GM18502 (cell line): Measurements from ENCODE around the gene SNRNP35.
"Not testable (repeated sequence)": the region's sequence is repeated elsewhere in the genome, so short reads cannot be mapped to it uniquely, and the experiment has no call there.

Source experiments
- ATAC-seq: cut with Tn5 transposase; IDR thresholded peaks from one replicate; pipeline ENCODE4 v1.9.1; 2021; ENCODE audit warnings: mild to moderate bottlenecking; ENCODE audit not compliant: unreplicated experiment, poor library complexity

The SNRNP35 gene

DNA sequence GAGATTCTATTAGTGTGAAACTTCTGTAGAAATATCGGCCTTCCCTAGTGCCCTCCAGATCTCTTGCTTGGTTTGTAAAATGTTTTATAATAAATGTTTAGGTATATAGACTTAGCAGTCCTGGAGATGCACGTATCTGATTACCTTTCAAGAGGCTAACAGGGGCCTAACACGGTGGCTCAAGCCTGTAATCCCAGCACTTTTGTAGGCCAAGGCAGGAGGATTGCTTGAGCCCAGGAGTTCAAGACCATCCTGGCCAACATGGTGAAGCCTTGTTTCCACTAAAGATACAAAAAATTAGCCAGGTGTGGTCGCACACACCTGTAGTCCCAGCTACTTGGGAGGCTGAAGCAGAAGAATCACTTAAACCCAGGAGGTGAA lies 11.6 kb upstream of the SNRNP35 start:
- no peak for ATAC-seq

- ATAC-seq, result no peak
Measured at GRCh38 chr12:123449249-123449733, 8.6 kb upstream of the SNRNP35 start.

DNA sequence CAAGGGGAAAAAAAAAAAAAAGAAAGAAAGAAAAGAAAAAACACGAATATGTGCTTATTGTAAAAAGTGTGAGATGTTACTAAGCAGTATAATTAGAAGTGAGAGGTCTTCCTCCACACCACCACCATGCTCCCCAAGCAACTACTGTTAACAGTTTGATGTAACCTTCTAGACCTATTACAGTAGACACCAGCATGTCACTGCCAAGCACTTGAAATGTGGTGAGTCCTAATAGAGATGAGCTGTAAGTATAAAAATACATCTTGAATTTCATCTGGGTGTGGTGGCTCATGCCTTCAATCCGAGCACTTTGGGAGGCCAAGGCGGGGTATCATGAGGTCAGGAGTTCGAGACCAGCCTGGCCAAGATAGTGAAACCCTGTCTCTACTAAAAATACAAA lies 8.1 kb upstream of the SNRNP35 start:
- no peak for ATAC-seq

DNA sequence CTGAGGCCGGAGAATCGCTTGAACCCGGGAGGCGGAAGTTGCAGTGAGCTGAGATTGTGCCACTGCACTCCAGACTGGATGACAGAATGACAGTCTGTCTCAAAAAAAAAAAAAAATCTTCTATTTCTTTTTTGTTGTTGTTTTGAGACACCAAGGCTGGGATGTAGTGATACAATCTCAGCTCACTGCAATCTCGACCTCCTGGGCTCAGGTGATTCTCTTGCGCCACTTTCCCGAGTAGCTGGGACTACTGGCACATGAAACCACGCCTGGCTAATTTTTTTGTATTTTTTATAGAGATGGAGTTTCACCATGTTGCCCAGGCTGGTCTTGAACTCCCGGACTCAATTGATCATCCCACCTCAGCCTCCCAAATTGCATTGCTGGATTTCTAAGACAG lies 7.3 kb upstream of the SNRNP35 start:
- no peak for ATAC-seq

GRCh38 chr12:123452276-123452550 lies 5.7 kb upstream of the SNRNP35 start:
- not testable (repeated sequence) for ATAC-seq

DNA sequence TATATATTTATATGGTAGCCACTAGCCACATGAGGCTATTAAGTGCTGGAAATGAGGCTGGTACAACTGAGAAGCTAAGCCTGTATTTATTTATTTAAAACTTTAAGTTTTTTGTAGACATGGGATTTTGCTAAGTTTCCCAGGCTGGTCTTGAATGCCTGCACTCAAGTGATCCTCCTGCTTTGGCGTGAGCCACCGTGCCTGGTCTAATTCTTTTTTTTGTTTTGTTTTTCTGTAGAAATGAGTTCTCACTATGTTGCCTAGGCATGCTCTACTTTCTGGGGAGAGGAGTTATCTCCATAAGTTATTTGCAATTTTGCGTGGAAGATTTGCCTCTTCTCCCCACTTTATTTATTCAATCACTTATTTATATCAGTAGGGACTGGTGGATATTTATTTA lies 4.8 kb upstream of the SNRNP35 start:
- ATAC-seq, result no peak

DNA sequence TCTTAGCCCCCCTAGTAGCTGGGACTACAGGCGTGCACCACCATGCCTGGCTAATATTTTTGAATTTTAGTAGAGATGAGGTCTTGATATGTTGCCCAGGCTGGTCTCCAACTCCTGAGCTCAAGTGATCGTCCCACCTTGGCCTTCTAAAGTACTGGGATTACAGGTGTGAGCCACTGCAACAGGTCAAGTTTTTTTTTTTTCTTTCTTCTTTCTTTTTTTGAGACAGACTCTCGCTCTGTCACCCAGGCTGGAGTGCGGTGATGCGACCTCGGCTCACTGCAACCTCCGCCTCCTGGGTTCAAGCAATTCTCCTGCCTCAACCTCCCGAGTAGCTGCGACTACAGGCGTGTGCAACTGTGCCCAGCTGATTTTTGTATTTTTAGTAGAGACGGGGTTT lies 5.2 kb downstream of the SNRNP35 start:
- ATAC-seq, result not testable (repeated sequence)

- no peak for ATAC-seq
Measured at GRCh38 chr12:123465084-123465483, 7.1 kb downstream of the SNRNP35 start.

- no peak for ATAC-seq
Measured at GRCh38 chr12:123468786-123469185, 10.8 kb downstream of the SNRNP35 start.

GRCh38 chr12:123469978-123470377 lies 12.0 kb downstream of the SNRNP35 start:
- no peak for ATAC-seq

- no peak for ATAC-seq
Measured at GRCh38 chr12:123471374-123472068, 13.6 kb downstream of the SNRNP35 start.

GRCh38 chr12:123472438-123472849 lies 14.5 kb downstream of the SNRNP35 start:
- ATAC-seq, result no peak

- no peak for ATAC-seq
Measured at GRCh38 chr12:123474485-123475245, 16.7 kb downstream of the SNRNP35 start.

- ATAC-seq, result no peak
Measured at GRCh38 chr12:123475246-123475703, 17.3 kb downstream of the SNRNP35 start.

DNA sequence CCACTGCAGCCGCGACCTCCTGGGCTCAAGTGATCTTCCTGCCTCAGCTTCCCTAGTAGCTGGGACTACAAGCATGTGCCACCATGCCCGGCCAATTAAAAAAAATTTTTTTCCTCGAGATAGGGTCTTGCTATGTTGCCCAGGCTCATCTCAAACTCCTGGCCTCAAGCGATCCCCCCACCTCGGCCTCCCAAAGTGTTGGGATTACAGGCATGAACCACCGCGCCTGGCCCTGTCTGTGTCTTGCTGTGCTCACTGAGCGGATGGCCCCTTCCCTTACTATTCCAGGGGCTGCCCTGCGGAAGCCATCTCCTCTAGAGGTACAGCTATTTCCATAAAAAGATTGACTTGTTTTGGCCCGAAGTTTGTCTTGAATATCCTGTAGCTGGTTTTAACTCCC lies 20.1 kb downstream of the SNRNP35 start:
- no peak for ATAC-seq

DNA sequence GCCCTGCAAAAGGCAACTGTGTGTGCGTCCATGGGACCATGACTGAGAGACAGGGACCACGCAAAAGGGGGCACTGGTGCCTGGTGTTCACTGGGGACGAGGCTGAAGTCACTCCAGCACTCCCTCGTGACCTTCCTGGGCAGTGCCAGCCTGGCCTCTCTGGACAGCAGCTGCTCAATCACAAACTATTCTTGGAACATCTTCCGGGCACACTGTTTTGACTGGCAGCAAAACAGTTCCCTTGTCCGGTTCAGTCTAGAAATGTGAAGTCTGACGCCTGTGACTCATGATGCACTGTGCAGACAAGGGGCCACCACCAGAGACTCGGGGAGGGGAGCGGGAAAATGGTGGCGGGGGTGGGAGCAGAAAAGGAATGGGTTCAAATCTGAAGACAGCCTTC lies 20.8 kb downstream of the SNRNP35 start:
- ATAC-seq, result no peak

DNA sequence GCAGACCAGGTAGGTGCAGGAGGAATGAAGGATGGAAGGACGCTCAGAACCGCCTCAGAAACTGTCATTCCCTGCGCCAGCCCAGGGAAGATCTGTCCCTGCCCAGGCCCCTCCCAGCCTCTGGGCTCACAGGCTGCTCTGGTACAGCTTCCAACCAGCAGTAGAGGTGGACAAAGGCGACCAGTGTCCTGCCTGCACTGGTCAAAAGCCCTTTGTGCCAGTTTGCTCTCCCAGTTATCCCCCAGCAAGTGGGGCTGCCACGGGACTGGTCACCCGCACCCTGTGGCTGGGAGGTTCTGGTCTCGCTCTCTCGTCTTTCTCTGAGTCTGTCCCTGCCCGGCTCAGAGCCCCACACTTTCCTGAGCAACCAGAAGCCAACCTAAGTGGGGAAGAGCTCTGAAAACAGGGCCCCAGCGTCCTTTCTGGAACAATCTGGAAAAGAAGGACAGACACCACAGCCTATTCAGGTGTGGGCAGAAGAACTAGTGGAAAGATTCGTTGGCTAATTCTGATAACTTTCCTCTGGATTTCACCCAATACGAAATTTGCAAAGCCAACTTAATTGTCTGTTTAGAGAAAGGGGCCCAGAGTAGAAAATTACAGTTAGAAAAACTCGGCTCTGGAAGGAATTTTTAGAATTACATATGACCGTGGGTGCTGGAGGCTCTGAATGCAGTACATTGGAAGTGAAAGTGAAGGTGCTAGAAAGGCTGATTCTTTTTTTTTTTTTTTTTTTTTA lies 21.7 kb downstream of the SNRNP35 start:
- no peak for ATAC-seq

DNA sequence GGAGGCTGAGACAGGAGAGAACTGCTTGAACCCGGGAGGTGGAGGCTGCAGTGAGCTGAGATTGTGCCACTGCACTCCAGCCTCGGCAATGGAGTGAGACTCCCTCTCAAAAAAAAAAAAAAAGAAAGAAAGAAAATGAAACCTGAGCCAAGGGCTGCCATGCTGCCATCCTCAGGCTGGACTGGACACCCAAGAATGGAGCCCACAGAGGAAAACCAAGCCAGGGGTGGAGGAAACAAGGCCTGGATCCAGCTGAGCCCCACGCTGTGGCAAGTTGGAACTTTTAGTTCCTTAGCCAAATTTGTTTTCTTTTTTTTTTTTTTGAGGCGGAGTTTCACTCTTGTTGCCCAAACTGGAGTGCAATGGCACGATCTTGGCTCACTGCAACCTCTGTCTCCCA lies 23.3 kb downstream of the SNRNP35 start:
- not testable (repeated sequence) for ATAC-seq

DNA sequence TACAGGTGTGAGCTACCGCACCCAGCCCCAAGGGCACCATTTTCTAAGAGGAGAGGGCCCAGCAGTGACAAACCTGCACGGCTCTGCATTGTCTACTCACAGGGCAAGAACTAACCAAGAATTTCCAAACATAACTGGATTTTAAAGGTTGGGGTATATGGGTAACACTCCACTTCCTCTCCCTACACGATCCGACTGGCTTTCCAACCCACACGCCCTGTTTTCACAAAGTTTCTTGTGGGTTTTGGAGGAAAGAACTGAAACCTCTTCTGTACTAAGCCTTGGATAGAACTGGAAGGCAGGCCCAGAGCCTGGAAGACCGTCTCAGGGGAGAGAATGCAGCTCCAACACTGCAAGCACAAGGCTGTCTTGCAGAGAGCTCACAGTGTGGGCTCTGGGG lies 24.9 kb downstream of the SNRNP35 start:
- ATAC-seq, result no peak

- ATAC-seq, result no peak
Measured at GRCh38 chr12:123483602-123484248, 25.8 kb downstream of the SNRNP35 start.

DNA sequence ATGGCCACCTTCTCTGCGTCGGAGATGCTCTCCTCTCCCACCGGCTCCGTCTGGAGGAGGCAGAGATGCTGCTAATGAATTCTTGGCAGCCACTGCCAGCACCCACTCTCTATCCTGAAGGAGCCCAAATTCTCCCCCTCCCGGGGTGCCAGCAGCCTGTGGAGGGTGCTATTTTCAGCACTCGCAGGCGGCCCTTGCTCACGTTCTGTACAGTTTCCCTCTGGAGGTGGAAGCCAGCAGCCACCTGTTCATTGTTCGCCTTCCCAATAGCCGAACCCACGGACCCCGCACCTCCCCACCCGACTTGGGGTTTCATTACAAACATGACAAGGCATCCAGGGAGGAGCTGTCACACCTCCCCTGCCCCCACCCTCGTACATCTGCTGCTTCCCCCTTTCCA lies 27.8 kb downstream of the SNRNP35 start:
- ATAC-seq, result no peak
